T-cell (primary cell): ENCODE results near the gene TAF4B. TPM values are rescaled to one million over a fixed set of nuclear protein-coding genes. Genes with fewer than 3 reads are reported as not detected.
A peak's percentile ranks its signal among the peaks of the same experiment; 100 is the strongest.
"Not testable (repeated sequence)": the region's sequence is repeated elsewhere in the genome, so short reads cannot be mapped to it uniquely, and the experiment has no call there.

ENCODE experiments used
- ATAC-seq, 4 experiments: fragments of 200-7000 bp in 3 of 4; fragments of 150-1000 bp in 1 of 4; cut with Tn5 transposase; replicated peaks in 1 of 4; 1 replicate in 3 of 4; 2 replicates in 1 of 4; pipeline ENCODE4 v1.10.0; 2021; ENCODE audit warnings: moderate library complexity in 3 of 4, mild to moderate bottlenecking in 2 of 4, moderate number of reproducible peaks in 1 of 4
- CTCF ChIA-PET, 2 donors: fragments of 300-600 bp; sonication (Branson Sonifier 250); formaldehyde crosslinking; loops; one replicate each; lab custom pipeline; 2022; ENCODE audit warnings: antibody characterized with exemption in 2 of 2; lab: Charles Lee
- POLR2A ChIA-PET, 2 donors: fragments of 300-600 bp; sonication (Branson Sonifier 250); formaldehyde crosslinking; loops; one replicate each; lab custom pipeline; 2022; ENCODE audit warnings: antibody characterized with exemption in 2 of 2; lab: Charles Lee
- DNase-seq, 35 experiments: peaks; one replicate each; pipeline versions ENCODE4 v3.0.0 to v3.0.0-alpha.2; 2013 to 2023
- H3K27ac ChIP-seq: one replicate; pipeline ENCODE4 v1.5.1; 2013; ENCODE audit warnings: low read length
- H3K27me3 ChIP-seq, 2 experiments: replicated peaks in 1 of 2; 1 replicate in 1 of 2; 2 replicates in 1 of 2; pipeline versions ENCODE4 v1.6.1 to v1.7.0; 2013; ENCODE audit warnings: low read length in 1 of 2, mixed read lengths in 1 of 2; ENCODE audit not compliant: control insufficient read depth in 2 of 2, insufficient read depth in 2 of 2; ENCODE audit errors: extremely low read depth in 1 of 2
- H3K36me3 ChIP-seq, 2 donors: 1 replicate in 1 of 2; 2 replicates in 1 of 2; pipeline versions ENCODE4 v1.6.1 to v1.7.0; 2013; ENCODE audit warnings: low read length in 1 of 2; ENCODE audit not compliant: control insufficient read depth in 2 of 2, insufficient read depth in 1 of 2; ENCODE audit errors: extremely low read depth in 1 of 2
- H3K4me1 ChIP-seq, 2 experiments: 1 replicate in 1 of 2; 2 replicates in 1 of 2; pipeline versions ENCODE4 v1.6.1 to v1.7.0; 2013; ENCODE audit warnings: low read length in 2 of 2, mixed read lengths in 1 of 2; ENCODE audit not compliant: insufficient read depth in 2 of 2, control insufficient read depth in 1 of 2; ENCODE audit errors: extremely low read depth in 1 of 2
- H3K4me3 ChIP-seq, 2 donors: 1 replicate in 1 of 2; 2 replicates in 1 of 2; pipeline versions ENCODE4 v1.5.1 to v1.7.0; 2013; ENCODE audit warnings: mild to moderate bottlenecking in 2 of 2, low read length in 1 of 2, moderate library complexity in 1 of 2; ENCODE audit not compliant: control insufficient read depth in 1 of 2; ENCODE audit errors: extremely low read depth in 1 of 2
- H3K9me3 ChIP-seq: 2 replicates; pipeline ENCODE4 v1.7.0; 2013
- H3K27ac Mint-ChIP-seq, 2 donors: one replicate each; pipeline ENCODE4 v1.8.0; 2020 to 2021; ENCODE audit warnings: mild to moderate bottlenecking in 2 of 2, mixed read lengths in 2 of 2
- H3K27me3 Mint-ChIP-seq, 2 donors: one replicate each; pipeline ENCODE4 v1.8.0; 2021 to 2022; ENCODE audit warnings: mixed read lengths in 2 of 2
- H3K36me3 Mint-ChIP-seq: one replicate; pipeline ENCODE4 v1.8.0; 2021; ENCODE audit warnings: mixed read lengths
- H3K4me1 Mint-ChIP-seq, 3 donors: one replicate each; pipeline ENCODE4 v1.8.0; 2020 to 2022; ENCODE audit warnings: mixed read lengths in 3 of 3, mild to moderate bottlenecking in 1 of 3
- H3K4me3 Mint-ChIP-seq, 3 donors: one replicate each; pipeline ENCODE4 v1.8.0; 2020 to 2022; ENCODE audit warnings: mild to moderate bottlenecking in 3 of 3, mixed read lengths in 3 of 3, moderate library complexity in 3 of 3
- H3K9me3 Mint-ChIP-seq, 3 donors: one replicate each; pipeline ENCODE4 v1.8.0; 2020 to 2022; ENCODE audit warnings: mixed read lengths in 3 of 3
- WGBS: methylation state at CpG from one replicate; pipeline ENCODE4 v1.1.5; 2013; ENCODE audit warnings: missing lambda C conversion rate; ENCODE audit not compliant: insufficient coverage; 5-methylcytosine and 5-hydroxymethylcytosine counted together
- total RNA-seq, 35 experiments: library from RNA in 6 of 35; stranded (reverse) in 6 of 35; fragments of 120-200 nt in 1 of 35; gene quantifications; one replicate each; pipeline versions ENCODE4 v1.2.1 to v1.2.4 and lab custom pipeline; 2013 to 2026

The TAF4B gene
- total RNA-seq, 5 donors from 2014 or later (not counting 1 experiment from before 2014, with no cell fraction given): 9.9 to 17.1 (median 13.2) TPM

- peak overlapping the region; percentile 24 to 92 (median 82) for H3K4me3 Mint-ChIP-seq
- Histone ChIP-seq H3K4me3 (no peak overlapping the region), H3K36me3 (no peaks in the 10 kb centered on the region), H3K27me3 (peaks cover 0 to 2% of the 10 kb centered on the region in 2 experiments), H3K4me1 (peaks cover 13 to 16% of the 10 kb centered on the region in 2 experiments), H3K27ac (no peak overlapping the region), H3K9me3 (no peaks in the 10 kb centered on the region)
- no peaks in the 10 kb centered on the region for H3K27me3 Mint-ChIP-seq
- DNase-seq (no peak), ATAC-seq (no peak)
- ChIA-PET CTCF (no interaction called here), POLR2A (no interaction called here)
- H3K27ac Mint-ChIP-seq: no peak overlapping the region
- H3K4me1 Mint-ChIP-seq: peaks cover 54 to 60% (median 56%) of the 10 kb centered on the region in 3 donors
- no CpG with 5 or more reads among the region's 6 CpGs for WGBS
- no peaks in the 10 kb centered on the region for H3K36me3 Mint-ChIP-seq
- H3K9me3 Mint-ChIP-seq: no peaks in the 10 kb centered on the region
These were observed 2.5 kb downstream of the TAF4B start for GRCh38 chr18:26228562-26229260.

- H3K27ac Mint-ChIP-seq: no peak overlapping the region
- H3K36me3 Mint-ChIP-seq: no peaks in the 10 kb centered on the region
- ATAC-seq (no peak), DNase-seq (no peak)
- peaks cover 65 to 67% (median 66%) of the 10 kb centered on the region in 3 donors for H3K4me1 Mint-ChIP-seq
- Histone ChIP-seq H3K4me1 (peaks cover 13 to 16% of the 10 kb centered on the region in 2 experiments), H3K4me3 (no peak overlapping the region), H3K27me3 (peaks cover 0 to 2% of the 10 kb centered on the region in 2 experiments), H3K27ac (no peak overlapping the region), H3K9me3 (no peaks in the 10 kb centered on the region), H3K36me3 (no peaks in the 10 kb centered on the region)
- no CpG with 5 or more reads among the region's 8 CpGs for WGBS
- no peaks in the 10 kb centered on the region for H3K9me3 Mint-ChIP-seq
- H3K27me3 Mint-ChIP-seq: no peaks in the 10 kb centered on the region
- POLR2A ChIA-PET: no interaction called here
- CTCF ChIA-PET: no interaction called here
- H3K4me3 Mint-ChIP-seq: no peak overlapping the region
These were observed 4.3 kb downstream of the TAF4B start for GRCh38 chr18:26230497-26230896.

- H3K4me1 ChIP-seq: peaks cover 3 to 5% of the 10 kb centered on the region in 2 experiments
- WGBS: 92% methylated on average over 4 of the region's 5 CpGs
- ATAC-seq (no peak), DNase-seq (no peak)
- H3K9me3 ChIP-seq: no peaks in the 10 kb centered on the region
- H3K27ac ChIP-seq: no peak overlapping the region
- Mint-ChIP-seq H3K27me3 (no peaks in the 10 kb centered on the region), H3K9me3 (no peaks in the 10 kb centered on the region), H3K4me1 (peaks cover 48 to 58% (median 52%) of the 10 kb centered on the region in 3 donors), H3K4me3 (no peak overlapping the region), H3K36me3 (no peaks in the 10 kb centered on the region), H3K27ac (no peak overlapping the region)
- POLR2A ChIA-PET: no interaction called here
- CTCF ChIA-PET: no interaction called here
- no peaks in the 10 kb centered on the region for H3K36me3 ChIP-seq
- peaks cover 0 to 2% of the 10 kb centered on the region in 2 experiments for H3K27me3 ChIP-seq
- no peak overlapping the region for H3K4me3 ChIP-seq
These were observed 7.0 kb downstream of the TAF4B start for GRCh38 chr18:26233208-26233607.

DNA sequence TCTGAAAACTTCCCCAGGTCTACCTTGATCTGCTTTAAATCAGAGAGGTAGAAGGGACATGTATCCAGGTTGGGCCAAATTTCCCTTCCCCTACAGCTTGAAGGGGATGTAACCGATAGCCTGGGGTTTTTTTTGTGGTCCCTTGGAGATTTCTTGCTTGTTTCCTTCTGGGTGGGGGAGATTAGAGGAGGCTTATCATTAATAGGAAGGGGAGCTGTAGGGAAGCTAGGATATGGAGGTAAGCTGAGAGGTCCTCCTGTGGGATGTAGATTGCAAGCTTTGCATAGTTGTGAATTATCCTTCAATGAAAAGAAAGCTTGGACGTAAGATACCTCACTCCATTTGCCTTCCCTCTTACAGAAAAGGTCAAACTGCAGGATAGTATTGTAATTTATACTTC, 11.1 kb downstream of the TAF4B start:
- H3K4me1 Mint-ChIP-seq: peaks cover 29 to 34% (median 31%) of the 10 kb centered on the region in 3 donors
- H3K36me3 ChIP-seq, H3K4me3 Mint-ChIP-seq, ATAC-seq, CTCF ChIA-PET, H3K27me3 ChIP-seq, H3K4me1 ChIP-seq, H3K27ac Mint-ChIP-seq, DNase-seq, H3K4me3 ChIP-seq, H3K27ac ChIP-seq, H3K27me3 Mint-ChIP-seq, H3K36me3 Mint-ChIP-seq, POLR2A ChIA-PET, H3K9me3 ChIP-seq: not testable (repeated sequence)
- no CpG with 5 or more reads among the region's 2 CpGs for WGBS
- peaks cover 0 to 13% (median 4%) of the 10 kb centered on the region in 3 donors for H3K9me3 Mint-ChIP-seq

DNA sequence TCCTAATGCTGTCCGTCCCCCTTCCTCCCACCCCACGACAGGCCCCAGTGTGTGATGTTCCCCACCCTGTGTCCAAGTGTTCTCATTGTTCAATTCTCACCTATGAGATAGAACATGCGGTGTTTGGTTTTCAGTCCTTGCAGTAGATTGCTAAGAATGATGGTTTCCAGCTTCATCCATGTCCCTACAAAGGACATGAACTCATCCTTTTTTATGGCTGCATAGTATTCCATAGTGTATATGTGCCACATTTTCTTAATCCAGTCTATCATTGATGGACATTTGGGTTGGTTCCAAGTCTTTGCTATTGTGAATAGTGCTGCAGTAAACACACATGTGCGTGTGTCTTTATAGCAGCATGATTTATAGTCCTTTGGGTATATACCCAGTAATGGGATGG, 12.5 kb downstream of the TAF4B start:
- H3K36me3 ChIP-seq, POLR2A ChIA-PET, DNase-seq, H3K27me3 Mint-ChIP-seq, H3K4me3 Mint-ChIP-seq, H3K36me3 Mint-ChIP-seq, ATAC-seq, CTCF ChIA-PET, H3K4me1 ChIP-seq, H3K27me3 ChIP-seq, H3K27ac Mint-ChIP-seq, H3K9me3 ChIP-seq, H3K27ac ChIP-seq, H3K4me3 ChIP-seq: not testable (repeated sequence)
- WGBS: no CpG with 5 or more reads among the region's 4 CpGs
- H3K4me1 Mint-ChIP-seq: peaks cover 23 to 32% (median 28%) of the 10 kb centered on the region in 3 donors
- H3K9me3 Mint-ChIP-seq: peaks cover 0 to 21% (median 4%) of the 10 kb centered on the region in 3 donors

DNA sequence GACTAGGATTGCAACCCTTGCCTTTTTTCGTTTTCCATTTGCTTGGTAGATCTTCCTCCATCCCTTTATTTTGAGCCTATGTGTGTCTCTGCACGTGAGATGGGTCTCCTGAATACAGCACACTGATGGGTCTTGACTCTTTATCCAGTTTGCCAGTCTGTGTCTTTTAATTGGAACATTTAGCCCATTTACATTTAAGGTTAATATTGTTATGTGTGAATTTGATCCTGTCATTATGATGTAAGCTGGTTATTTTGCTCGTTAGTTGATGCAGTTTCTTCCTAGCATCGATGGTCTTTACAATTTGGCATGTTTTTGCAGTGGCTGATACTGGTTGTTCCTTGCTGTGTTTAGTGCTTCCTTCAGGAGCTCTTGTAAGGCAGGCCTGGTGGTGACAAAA, 16.1 kb downstream of the TAF4B start:
- H3K27ac ChIP-seq, H3K27me3 Mint-ChIP-seq, H3K9me3 ChIP-seq, CTCF ChIA-PET, H3K27me3 ChIP-seq, H3K4me3 ChIP-seq, H3K27ac Mint-ChIP-seq, POLR2A ChIA-PET, H3K36me3 ChIP-seq, H3K4me3 Mint-ChIP-seq, DNase-seq, ATAC-seq, H3K4me1 ChIP-seq: not testable (repeated sequence)
- 90% methylated on average over 2 of the region's 4 CpGs for WGBS
- Mint-ChIP-seq H3K36me3 (peaks cover 23% of the 10 kb centered on the region), H3K9me3 (peaks cover 4 to 25% (median 4%) of the 10 kb centered on the region in 3 donors), H3K4me1 (peaks cover 10 to 23% (median 17%) of the 10 kb centered on the region in 3 donors)
